Measurements from ENCODE around the gene TANK.
A peak's percentile ranks its signal among the peaks of the same experiment; 100 is the strongest.

Gene TANK

DNA sequence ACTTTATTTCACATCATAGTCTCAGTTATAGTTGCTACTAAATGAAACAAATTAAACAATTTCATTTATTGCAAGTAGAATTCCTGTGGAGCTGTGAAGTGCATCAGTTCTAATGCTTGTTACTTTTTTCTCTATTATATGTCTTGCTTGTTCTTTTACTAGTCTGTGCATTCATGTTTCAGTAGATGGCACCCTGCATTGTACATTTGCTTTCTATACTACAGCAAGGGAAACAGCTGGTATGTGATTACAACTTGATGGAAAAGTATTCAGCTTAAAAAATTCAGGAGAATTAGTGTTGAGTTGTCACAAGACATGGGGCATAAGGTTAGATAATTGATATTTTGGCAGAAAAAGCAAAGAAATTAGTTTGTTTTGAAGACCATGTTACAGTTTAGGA lies 72.3 kb downstream of the TANK start:
- H2AFZ ChIP-seq (ENCODE audit: low read length, unreplicated experiment): no peak overlapping the region
- H3K36me3 ChIP-seq (ENCODE audit: insufficient read depth, low read length): peaks cover 15% of the 10 kb centered on the region; the same call in 1 of the 2 replicates
- no peak overlapping the region for H3K27ac ChIP-seq (ENCODE audit: low read depth, low read length)
- peaks cover 13% of the 10 kb centered on the region for H3K4me1 ChIP-seq (ENCODE audit: control insufficient read depth, insufficient read depth, low read length, unreplicated experiment)
- H3K79me2 ChIP-seq (ENCODE audit: control insufficient read depth, insufficient read depth, low read length, unreplicated experiment): no peaks in the 10 kb centered on the region
- no peaks in the 10 kb centered on the region for H3K27me3 ChIP-seq (ENCODE audit: insufficient read depth, low read length)
- no peak overlapping the region for H3K4me3 ChIP-seq (ENCODE audit: low read depth, low read length)

DNA sequence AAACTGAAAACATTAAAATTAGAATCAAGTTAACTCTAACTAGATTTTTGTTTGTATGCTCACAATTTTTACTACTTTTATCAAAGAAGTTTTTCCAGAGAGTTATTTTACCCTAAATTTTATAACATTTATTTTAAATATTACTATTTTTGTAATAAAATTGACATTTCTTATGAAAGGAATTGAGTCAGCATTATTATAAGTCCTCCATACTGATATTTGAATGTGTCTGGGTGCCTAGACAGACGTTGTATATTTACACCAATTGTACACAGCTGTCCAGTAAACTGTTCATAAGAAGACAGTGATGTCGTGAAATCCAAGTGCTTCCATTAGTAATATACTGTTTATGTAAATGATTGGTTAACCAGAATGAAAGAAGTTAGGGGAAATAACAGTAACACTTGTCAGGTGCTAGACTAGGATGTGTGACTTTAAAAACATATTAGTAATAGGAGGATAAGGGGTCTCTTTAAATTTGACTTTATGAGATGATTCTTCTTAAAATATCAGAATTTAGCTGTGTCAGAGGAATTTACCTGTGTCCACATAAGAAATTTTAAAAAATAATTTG lies 73.7 kb downstream of the TANK start:
- peaks cover 3% of the 10 kb centered on the region; the same call in 1 of the 2 replicates for H3K36me3 ChIP-seq (ENCODE audit: insufficient read depth, low read length)
- no peak overlapping the region for H2AFZ ChIP-seq (ENCODE audit: low read length, unreplicated experiment)
- no peaks in the 10 kb centered on the region for H3K27me3 ChIP-seq (ENCODE audit: insufficient read depth, low read length)
- no peaks in the 10 kb centered on the region for H3K79me2 ChIP-seq (ENCODE audit: control insufficient read depth, insufficient read depth, low read length, unreplicated experiment)
- H3K4me1 ChIP-seq (ENCODE audit: control insufficient read depth, insufficient read depth, low read length, unreplicated experiment): peaks cover 10% of the 10 kb centered on the region
- H3K27ac ChIP-seq (ENCODE audit: low read depth, low read length): no peak overlapping the region
- no peak overlapping the region for H3K4me3 ChIP-seq (ENCODE audit: low read depth, low read length)

DNA sequence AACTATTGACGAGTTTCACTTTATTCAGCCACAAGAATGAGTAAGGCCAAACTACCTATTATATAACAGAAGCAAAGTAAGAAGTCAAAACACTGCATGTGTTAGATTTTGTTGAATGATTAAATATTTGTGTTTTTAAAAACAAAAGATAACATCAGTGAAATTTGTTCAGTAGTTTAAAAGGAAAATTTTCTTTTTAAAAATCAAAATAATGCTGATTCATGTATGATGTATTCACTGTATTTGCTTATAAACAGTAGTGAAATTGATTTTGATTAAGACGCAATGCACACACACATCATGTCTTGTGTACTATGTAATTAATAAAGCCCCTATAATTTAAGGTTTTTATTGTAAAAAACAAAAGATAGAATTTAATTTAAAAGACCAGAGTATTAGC lies 74.4 kb downstream of the TANK start:
- peaks cover 3% of the 10 kb centered on the region; the same call in 1 of the 2 replicates for H3K36me3 ChIP-seq (ENCODE audit: insufficient read depth, low read length)
- H3K4me1 ChIP-seq (ENCODE audit: control insufficient read depth, insufficient read depth, low read length, unreplicated experiment): peaks cover 10% of the 10 kb centered on the region
- H3K79me2 ChIP-seq (ENCODE audit: control insufficient read depth, insufficient read depth, low read length, unreplicated experiment): no peaks in the 10 kb centered on the region

DNA sequence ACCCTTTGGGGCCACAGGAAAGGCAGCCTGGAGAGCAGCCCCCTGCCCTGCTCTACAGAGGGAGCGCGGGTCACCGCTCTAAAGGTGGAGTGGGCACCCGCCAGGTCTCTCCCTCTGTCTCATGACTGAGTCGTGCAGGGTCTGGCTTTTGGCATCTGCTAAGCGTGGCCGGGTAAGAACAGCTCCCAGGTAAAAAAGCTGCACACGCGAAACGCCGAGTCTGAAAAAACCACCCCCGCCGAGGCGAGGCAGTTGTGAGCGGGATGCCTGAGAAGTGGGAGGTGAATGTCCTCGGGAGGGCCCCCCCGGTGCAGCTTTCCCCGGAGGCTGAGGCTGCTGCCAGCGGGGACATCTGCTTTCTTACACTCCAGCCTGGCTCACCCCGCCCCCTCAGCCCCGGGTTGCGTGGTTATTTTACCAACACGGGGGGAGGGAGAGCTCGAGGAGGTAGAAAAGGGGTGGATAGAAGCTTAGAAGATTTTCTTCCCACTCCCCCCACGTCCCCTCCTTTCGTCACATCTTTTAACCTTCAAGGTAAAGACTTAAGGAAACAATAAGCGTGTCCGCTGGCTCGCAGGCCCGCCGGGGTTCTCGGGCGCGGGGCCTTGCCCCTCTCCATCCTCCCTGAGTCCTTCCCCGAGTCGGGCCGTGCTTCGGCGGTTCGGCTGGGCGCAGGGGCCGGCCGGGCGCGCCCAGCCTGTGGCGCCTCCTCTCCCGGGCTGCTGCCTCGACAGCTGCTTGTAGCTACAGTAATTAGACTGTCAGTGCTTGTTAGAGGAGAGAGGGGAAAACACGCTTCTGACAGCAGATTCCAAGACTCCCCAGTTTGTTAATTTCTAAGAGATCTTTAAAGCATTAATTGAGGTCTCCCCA lies 77.4 kb downstream of the TANK start:
- Histone ChIP-seq H2AFZ (ENCODE audit: low read length, unreplicated experiment) (no peak overlapping the region), H3K4me1 (ENCODE audit: control insufficient read depth, insufficient read depth, low read length, unreplicated experiment) (peaks cover 10% of the 10 kb centered on the region), H3K4me3 (ENCODE audit: low read depth, low read length) (peak overlapping the region; percentile 85), H3K36me3 (ENCODE audit: insufficient read depth, low read length) (peaks cover 3% of the 10 kb centered on the region; the same call in 1 of the 2 replicates), H3K27ac (ENCODE audit: low read depth, low read length) (no peak overlapping the region), H3K79me2 (ENCODE audit: control insufficient read depth, insufficient read depth, low read length, unreplicated experiment) (no peaks in the 10 kb centered on the region), H3K27me3 (ENCODE audit: insufficient read depth, low read length) (no peaks in the 10 kb centered on the region)

More for the DNA sequence above, 74.4 kb downstream of the TANK start:
- no peaks in the 10 kb centered on the region for H3K27me3 ChIP-seq (ENCODE audit: insufficient read depth, low read length)
- H3K27ac ChIP-seq (ENCODE audit: low read depth, low read length): no peak overlapping the region
- H2AFZ ChIP-seq (ENCODE audit: low read length, unreplicated experiment): no peak overlapping the region
- H3K4me3 ChIP-seq (ENCODE audit: low read depth, low read length): no peak overlapping the region

GRCh38 chr2:161238265-161238559 lies 78.0 kb downstream of the TANK start:
- Histone ChIP-seq H3K4me1 (ENCODE audit: control insufficient read depth, insufficient read depth, low read length, unreplicated experiment) (peaks cover 10% of the 10 kb centered on the region), H3K36me3 (ENCODE audit: insufficient read depth, low read length) (peaks cover 3% of the 10 kb centered on the region; the same call in 1 of the 2 replicates), H2AFZ (ENCODE audit: low read length, unreplicated experiment) (peak overlapping the region; percentile 91), H3K4me3 (ENCODE audit: low read depth, low read length) (peak overlapping the region; percentile 85), H3K27ac (ENCODE audit: low read depth, low read length) (no peak overlapping the region), H3K27me3 (ENCODE audit: insufficient read depth, low read length) (no peaks in the 10 kb centered on the region), H3K79me2 (ENCODE audit: control insufficient read depth, insufficient read depth, low read length, unreplicated experiment) (no peaks in the 10 kb centered on the region)

GRCh38 chr2:161238560-161239325 lies 78.5 kb downstream of the TANK start:
- Histone ChIP-seq H3K27me3 (ENCODE audit: insufficient read depth, low read length) (no peaks in the 10 kb centered on the region), H3K4me3 (ENCODE audit: low read depth, low read length) (peak overlapping the region; percentile 85), H3K4me1 (ENCODE audit: control insufficient read depth, insufficient read depth, low read length, unreplicated experiment) (peaks cover 10% of the 10 kb centered on the region), H3K36me3 (ENCODE audit: insufficient read depth, low read length) (peaks cover 3% of the 10 kb centered on the region; the same call in 1 of the 2 replicates), H3K27ac (ENCODE audit: low read depth, low read length) (no peak overlapping the region), H3K79me2 (ENCODE audit: control insufficient read depth, insufficient read depth, low read length, unreplicated experiment) (no peaks in the 10 kb centered on the region), H2AFZ (ENCODE audit: low read length, unreplicated experiment) (peak overlapping the region; percentile 91)

- Histone ChIP-seq H3K36me3 (ENCODE audit: insufficient read depth, low read length) (peaks cover 3% of the 10 kb centered on the region; the same call in 1 of the 2 replicates), H3K4me3 (ENCODE audit: low read depth, low read length) (no peak overlapping the region; the same call in 1 of the 2 replicates), H3K79me2 (ENCODE audit: control insufficient read depth, insufficient read depth, low read length, unreplicated experiment) (no peaks in the 10 kb centered on the region), H3K27ac (ENCODE audit: low read depth, low read length) (no peak overlapping the region), H3K27me3 (ENCODE audit: insufficient read depth, low read length) (no peaks in the 10 kb centered on the region), H2AFZ (ENCODE audit: low read length, unreplicated experiment) (peak overlapping the region; percentile 91), H3K4me1 (ENCODE audit: control insufficient read depth, insufficient read depth, low read length, unreplicated experiment) (peaks cover 7% of the 10 kb centered on the region)
Observed at GRCh38 chr2:161239326-161240109, 79.3 kb downstream of the TANK start.

DNA sequence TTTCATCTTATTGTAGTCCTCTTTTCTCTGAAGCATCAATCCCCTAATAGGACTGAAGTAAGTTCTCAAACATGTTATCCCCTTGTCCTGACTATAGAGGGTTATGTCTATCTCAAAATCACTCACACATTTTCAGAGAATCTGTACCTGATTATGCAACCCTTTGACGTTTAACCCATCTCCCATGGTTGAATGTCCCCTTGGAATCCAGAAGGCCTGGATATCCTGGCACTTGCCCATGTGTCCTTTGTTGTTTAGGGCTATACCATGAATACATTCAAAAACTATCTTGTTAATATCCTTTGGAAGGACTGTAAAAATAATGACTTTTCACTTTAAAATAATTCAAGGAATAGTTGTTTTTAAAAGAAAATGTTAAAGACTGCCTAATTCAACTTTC lies 81.7 kb downstream of the TANK start:
- Histone ChIP-seq H3K79me2 (ENCODE audit: control insufficient read depth, insufficient read depth, low read length, unreplicated experiment) (no peaks in the 10 kb centered on the region), H3K4me1 (ENCODE audit: control insufficient read depth, insufficient read depth, low read length, unreplicated experiment) (peaks cover 5% of the 10 kb centered on the region), H3K4me3 (ENCODE audit: low read depth, low read length) (no peak overlapping the region), H3K27ac (ENCODE audit: low read depth, low read length) (no peak overlapping the region), H2AFZ (ENCODE audit: low read length, unreplicated experiment) (no peak overlapping the region), H3K36me3 (ENCODE audit: insufficient read depth, low read length) (no peaks in the 10 kb centered on the region), H3K27me3 (ENCODE audit: insufficient read depth, low read length) (no peaks in the 10 kb centered on the region)

- H3K27me3 ChIP-seq (ENCODE audit: insufficient read depth, low read length): no peaks in the 10 kb centered on the region
- H3K79me2 ChIP-seq (ENCODE audit: control insufficient read depth, insufficient read depth, low read length, unreplicated experiment): no peaks in the 10 kb centered on the region
- H3K27ac ChIP-seq (ENCODE audit: low read depth, low read length): no peak overlapping the region
- H3K4me3 ChIP-seq (ENCODE audit: low read depth, low read length): no peak overlapping the region
- H2AFZ ChIP-seq (ENCODE audit: low read length, unreplicated experiment): no peak overlapping the region
- no peaks in the 10 kb centered on the region for H3K4me1 ChIP-seq (ENCODE audit: control insufficient read depth, insufficient read depth, low read length, unreplicated experiment)
- no peaks in the 10 kb centered on the region for H3K36me3 ChIP-seq (ENCODE audit: insufficient read depth, low read length)
Observed at GRCh38 chr2:161243312-161243711, 83.1 kb downstream of the TANK start.

GRCh38 chr2:161243905-161244304 lies 83.7 kb downstream of the TANK start:
- no peaks in the 10 kb centered on the region for H3K4me1 ChIP-seq (ENCODE audit: control insufficient read depth, insufficient read depth, low read length, unreplicated experiment)
- H3K36me3 ChIP-seq (ENCODE audit: insufficient read depth, low read length): no peaks in the 10 kb centered on the region
- H2AFZ ChIP-seq (ENCODE audit: low read length, unreplicated experiment): no peak overlapping the region
- no peaks in the 10 kb centered on the region for H3K27me3 ChIP-seq (ENCODE audit: insufficient read depth, low read length)
- no peaks in the 10 kb centered on the region for H3K79me2 ChIP-seq (ENCODE audit: control insufficient read depth, insufficient read depth, low read length, unreplicated experiment)
- no peak overlapping the region for H3K4me3 ChIP-seq (ENCODE audit: low read depth, low read length)
- no peak overlapping the region for H3K27ac ChIP-seq (ENCODE audit: low read depth, low read length)

All from ACC112 (cell line).